AG09309 (cell line): Measurements from ENCODE around the gene PIGR.

Experiments
- DNase-seq: peaks from one replicate; pipeline ENCODE4 v3.0.0-alpha.2; 2010; ENCODE audit warnings: low read depth
- H3K4me3 ChIP-seq: 2 replicates; pipeline ENCODE4 v1.5.1; 2011; ENCODE audit warnings: mild to moderate bottlenecking, low read depth, low read length, moderate library complexity; ENCODE audit not compliant: control insufficient read depth
- CTCF ChIP-seq: IDR thresholded peaks from 2 replicates; pipeline ENCODE4 v1.5.1; 2011; ENCODE audit warnings: mild to moderate bottlenecking, low read depth, low read length, inconsistent platforms; ENCODE audit not compliant: insufficient read depth, control insufficient read depth; ENCODE audit errors: missing control alignments

PIGR gene

GRCh38 chr1:206886831-206887230 lies 59.4 kb downstream of the PIGR start:
- DNase-seq = no peak
- TF ChIP-seq CTCF = no peak

GRCh38 chr1:206885341-206886060 lies 60.8 kb downstream of the PIGR start:
- TF ChIP-seq CTCF = no peak
- H3K4me3 ChIP-seq = no peak overlapping the region
- no peak for DNase-seq

More at GRCh38 chr1:206886831-206887230, 59.4 kb downstream of the PIGR start:
- no peak overlapping the region for H3K4me3 ChIP-seq

- no peak for DNase-seq
- no peak overlapping the region for H3K4me3 ChIP-seq
- TF ChIP-seq CTCF = no peak
Measured at GRCh38 chr1:206883876-206884275, 62.4 kb downstream of the PIGR start.

- no peak for TF ChIP-seq CTCF
- no peak overlapping the region for H3K4me3 ChIP-seq
- DNase-seq = no peak
Measured at GRCh38 chr1:206883160-206883559, 63.1 kb downstream of the PIGR start.

GRCh38 chr1:206882555-206882954 lies 63.7 kb downstream of the PIGR start:
- no peak for DNase-seq
- no peak overlapping the region for H3K4me3 ChIP-seq
- no peak for TF ChIP-seq CTCF

GRCh38 chr1:206880314-206880713 lies 66.0 kb downstream of the PIGR start:
- H3K4me3 ChIP-seq = no peak overlapping the region
- no peak for DNase-seq
- TF ChIP-seq CTCF = no peak
